Osteoblast (primary cell): ENCODE measurements around the gene WNK2. TPM values are rescaled to one million over a fixed set of nuclear protein-coding genes. Genes with fewer than 3 reads are reported as not detected.
"Not testable (repeated sequence)": the region's sequence is repeated elsewhere in the genome, so short reads cannot be mapped to it uniquely, and the experiment has no call there.

Experiments used
- DNase-seq: peaks from one replicate; pipeline ENCODE4 v3.0.0; 2011; ENCODE audit warnings: low spot score, mixed read lengths; ENCODE audit not compliant: insufficient read length; ENCODE audit errors: missing footprints
- H2AFZ ChIP-seq: 2 replicates; pipeline ENCODE4 v1.6.0; 2011; ENCODE audit warnings: mild to moderate bottlenecking, low read length
- H3K27ac ChIP-seq: 2 replicates; pipeline ENCODE4 v1.5.1; 2011; ENCODE audit warnings: mild to moderate bottlenecking, low read depth, low read length, moderate library complexity
- H3K27me3 ChIP-seq: 2 replicates; pipeline ENCODE4 v1.6.0; 2012; ENCODE audit warnings: mild to moderate bottlenecking, control low read depth, inconsistent platforms, low read length, moderate library complexity; ENCODE audit not compliant: insufficient read depth
- H3K36me3 ChIP-seq: 2 replicates; pipeline ENCODE4 v1.5.1; 2011; ENCODE audit warnings: mild to moderate bottlenecking, low read length, control low read depth, moderate library complexity; ENCODE audit not compliant: insufficient read depth
- H3K4me1 ChIP-seq: 2 replicates; pipeline ENCODE4 v1.5.1; 2011; ENCODE audit warnings: mild to moderate bottlenecking, low read length, control low read depth, moderate library complexity; ENCODE audit not compliant: insufficient read depth
- H3K4me2 ChIP-seq: 2 replicates; pipeline ENCODE4 v1.6.0; 2011; ENCODE audit warnings: mild to moderate bottlenecking, low read length; ENCODE audit not compliant: insufficient read depth
- H3K4me3 ChIP-seq: fragments of 200-600 bp; sonication (generic); 3 replicates; pipeline ENCODE4 v1.5.1; 2012; ENCODE audit warnings: mild to moderate bottlenecking, low read length, inconsistent platforms; ENCODE audit not compliant: insufficient read depth
- H3K79me2 ChIP-seq: 2 replicates; pipeline ENCODE4 v1.6.0; 2012; ENCODE audit warnings: mild to moderate bottlenecking, low read length, control low read depth, inconsistent platforms; ENCODE audit not compliant: insufficient read depth
- H3K9me3 ChIP-seq: 2 replicates; pipeline ENCODE4 v1.5.1; 2011; ENCODE audit warnings: low read depth, low read length, control low read depth
- H4K20me1 ChIP-seq: 2 replicates; pipeline ENCODE4 v1.6.0; 2012; ENCODE audit warnings: mild to moderate bottlenecking, low read length, control low read depth; ENCODE audit not compliant: insufficient read depth
- CTCF ChIP-seq: IDR thresholded peaks from 2 replicates; pipeline ENCODE4 v1.5.1; 2011; ENCODE audit warnings: mild to moderate bottlenecking, low read depth, low read length, moderate library complexity; ENCODE audit errors: extremely low read depth
- total RNA-seq: library from RNA; depleted of rRNA; stranded (reverse); fragments of >200 nt; gene quantifications from 2 replicates; pipeline ENCODE4 v1.2.3, GENCODE V29; 2012

The WNK2 gene
- total RNA-seq, 1 donor = not detected

- no peak for TF ChIP-seq CTCF
- Histone ChIP-seq H3K4me3 (no peak overlapping the region), H3K4me2 (no peak overlapping the region), H3K79me2 (no peaks in the 10 kb centered on the region), H3K9me3 (no peaks in the 10 kb centered on the region), H3K4me1 (no peaks in the 10 kb centered on the region), H4K20me1 (no peaks in the 10 kb centered on the region), H2AFZ (no peak overlapping the region), H3K36me3 (no peaks in the 10 kb centered on the region), H3K27ac (no peak overlapping the region), H3K27me3 (peaks cover 27% of the 10 kb centered on the region)
- no peak for DNase-seq
Observed at GRCh38 chr9:93343663-93344062, 159.7 kb downstream of the WNK2 start.

- Histone ChIP-seq H3K4me2 (peak overlapping the region; percentile 58), H3K27me3 (peaks cover 27% of the 10 kb centered on the region), H4K20me1 (no peaks in the 10 kb centered on the region), H3K27ac (no peak overlapping the region), H2AFZ (peak overlapping the region; percentile 56), H3K4me1 (no peaks in the 10 kb centered on the region), H3K9me3 (no peaks in the 10 kb centered on the region), H3K4me3 (peak overlapping the region; percentile 55), H3K79me2 (no peaks in the 10 kb centered on the region), H3K36me3 (no peaks in the 10 kb centered on the region)
- no peak for DNase-seq
- TF ChIP-seq CTCF = no peak
Observed at GRCh38 chr9:93345643-93346230, 161.8 kb downstream of the WNK2 start.

GRCh38 chr9:93346231-93347112, 162.5 kb downstream of the WNK2 start:
- Histone ChIP-seq H3K27ac (no peak overlapping the region), H2AFZ (peak overlapping the region; percentile 56), H3K36me3 (no peaks in the 10 kb centered on the region), H3K79me2 (no peaks in the 10 kb centered on the region), H3K27me3 (peaks cover 27% of the 10 kb centered on the region), H3K4me3 (peak overlapping the region; percentile 55), H3K9me3 (no peaks in the 10 kb centered on the region), H3K4me2 (peak overlapping the region; percentile 58), H4K20me1 (no peaks in the 10 kb centered on the region), H3K4me1 (no peaks in the 10 kb centered on the region)
- DNase-seq = no peak
- no peak for TF ChIP-seq CTCF

- not testable (repeated sequence) for H3K27ac ChIP-seq, H2AFZ ChIP-seq, H3K9me3 ChIP-seq, H3K4me1 ChIP-seq, H3K4me2 ChIP-seq, H4K20me1 ChIP-seq, H3K79me2 ChIP-seq, DNase-seq, H3K4me3 ChIP-seq, H3K36me3 ChIP-seq
- peaks cover 27% of the 10 kb centered on the region for H3K27me3 ChIP-seq
Observed at GRCh38 chr9:93347371-93347975, 163.5 kb downstream of the WNK2 start.

- DNase-seq, H3K36me3 ChIP-seq, H3K27me3 ChIP-seq, H3K4me2 ChIP-seq, H4K20me1 ChIP-seq, H3K4me1 ChIP-seq, H3K27ac ChIP-seq, H3K79me2 ChIP-seq, H2AFZ ChIP-seq, H3K9me3 ChIP-seq, H3K4me3 ChIP-seq: not testable (repeated sequence)
Observed at GRCh38 chr9:93353413-93354310, 169.7 kb downstream of the WNK2 start.
